GM12878 (cell line): ENCODE measurements around the gene IL4. TPM values are rescaled to one million over a fixed set of nuclear protein-coding genes. Genes with fewer than 3 reads are reported as not detected.

Source experiments
- E2F4 ChIP-seq: IDR thresholded peaks from 2 replicates; pipeline ENCODE4 v1.6.1; 2012; ENCODE audit warnings: low read depth, low read length, improper control_type of control experiment
- ELK1 ChIP-seq: IDR thresholded peaks from 2 replicates; pipeline ENCODE4 v1.6.1; 2012; ENCODE audit warnings: low read depth, low read length, improper control_type of control experiment
- ESRRA ChIP-seq: IDR thresholded peaks from 2 replicates; pipeline ENCODE4 v1.6.1; 2012; ENCODE audit warnings: mild to moderate bottlenecking, low read length, improper control_type of control experiment
- GATAD2B ChIP-seq: fragments of 450-650 bp; conservative IDR thresholded peaks from 2 replicates; pipeline ENCODE4 v1.6.1; 2017; ENCODE audit warnings: low read depth, mild to moderate bottlenecking, moderate library complexity
- HSF1 ChIP-seq: fragments of 150-350 bp; IDR thresholded peaks from 2 replicates; pipeline ENCODE4 v1.6.1; 2014; ENCODE audit warnings: mild to moderate bottlenecking, low read depth, low read length
- NFYB ChIP-seq: IDR thresholded peaks from 2 replicates; pipeline ENCODE4 v1.6.1; 2011; ENCODE audit warnings: low read depth, mild to moderate bottlenecking, low read length, improper control_type of control experiment, moderate library complexity; ENCODE audit not compliant: insufficient read depth
- NR2C1 ChIP-seq: fragments of 450-650 bp; IDR thresholded peaks from 2 replicates; pipeline ENCODE4 v1.6.1; 2017; ENCODE audit warnings: antibody characterized with exemption, mild to moderate bottlenecking, moderate library complexity
- RBBP5 ChIP-seq: fragments of 200-600 bp; sonication (generic); conservative IDR thresholded peaks from 2 replicates; pipeline ENCODE4 v1.6.1; 2016
- RFX5 ChIP-seq: IDR thresholded peaks from 2 replicates; pipeline ENCODE4 v1.6.1; 2011; ENCODE audit warnings: low read depth, low read length, improper control_type of control experiment
- RUNX3 ChIP-seq: IDR thresholded peaks from 2 replicates; pipeline ENCODE4 v1.6.1; 2012; ENCODE audit warnings: low read length, inconsistent platforms
- TARDBP ChIP-seq: IDR thresholded peaks from 2 replicates; pipeline ENCODE4 v1.6.1; 2016; ENCODE audit warnings: borderline replicate concordance
- YY1 ChIP-seq: IDR thresholded peaks from 2 replicates; pipeline ENCODE4 v1.6.1; 2011; ENCODE audit warnings: low read depth, mild to moderate bottlenecking, low read length
- ZBTB4 ChIP-seq: fragments of 450-650 bp; formaldehyde crosslinking; IDR thresholded peaks from 2 replicates; pipeline ENCODE4 v1.4.0; 2022; ENCODE audit warnings: mild to moderate bottlenecking, moderate library complexity
- ZNF217 ChIP-seq: fragments of 450-650 bp; IDR thresholded peaks from 2 replicates; pipeline ENCODE4 v1.6.1; 2017; ENCODE audit warnings: antibody characterized with exemption, mild to moderate bottlenecking
- ZZZ3 ChIP-seq: IDR thresholded peaks from 2 replicates; pipeline ENCODE4 v1.6.1; 2011; ENCODE audit warnings: low read depth; ENCODE audit not compliant: control insufficient read depth, insufficient read length
- polyA plus RNA-seq, 11 experiments: library from polyadenylated mRNA; depleted of rRNA in 4 of 11; unstranded in 6 of 11; stranded (reverse) in 5 of 11; fragments of >200 nt; fragmentation: Nextera tagmentation in 4 of 11; fragmentation: Illumina TruSeq in 1 of 11; extraction: Ambion mirVana in 4 of 11; extraction: Trizol in 1 of 11; gene quantifications; 1 replicate in 1 of 11; 2 replicates in 10 of 11; pipeline versions ENCODE4 v1.2.1 to v1.2.3, GENCODE V29; 2011 to 2016; ENCODE audit warnings: inconsistent platforms in 2 of 11, missing spikeins in 2 of 11, low read depth in 1 of 11
- total RNA-seq, 4 experiments: library from RNA; depleted of rRNA in 3 of 4; stranded (reverse); fragments of >200 nt in 3 of 4; fragmentation: Illumina TruSeq in 1 of 4; extraction: Trizol in 1 of 4; gene quantifications; 2 replicates each; pipeline versions ENCODE4 v1.2.1 to v1.2.3, GENCODE V29; 2013 to 2021
- TF ChIP-seq, protein P1 (sequence below): fragments of 450-650 bp; IDR thresholded peaks from 2 replicates; pipeline ENCODE4 v1.6.1; 2018; ENCODE audit warnings: mild to moderate bottlenecking, low read depth, moderate library complexity; ENCODE audit not compliant: partially characterized antibody
- TF ChIP-seq, protein P2 (sequence below): fragments of 450-650 bp; IDR thresholded peaks from 2 replicates; pipeline ENCODE4 v1.6.1; 2018; ENCODE audit warnings: borderline replicate concordance, mild to moderate bottlenecking; ENCODE audit not compliant: partially characterized antibody

IL4 gene
- total and polyA plus RNA-seq, 10 of the 15 experiments (the other 5 are each of a cell fraction or from before 2014, with no cell fraction given), result 0.20 to 0.80 (median 0.50) TPM; not detected in 7

GRCh38 chr5:132684922-132685720, 11.3 kb downstream of the IL4 start (continued):
- no peak for TF ChIP-seq NR2C1
- no peak for TF ChIP-seq ZBTB4
- no peak for TF ChIP-seq RBBP5
- TF ChIP-seq YY1, result no peak
- TF ChIP-seq ELK1, result no peak
- TF ChIP-seq, protein P1, sequence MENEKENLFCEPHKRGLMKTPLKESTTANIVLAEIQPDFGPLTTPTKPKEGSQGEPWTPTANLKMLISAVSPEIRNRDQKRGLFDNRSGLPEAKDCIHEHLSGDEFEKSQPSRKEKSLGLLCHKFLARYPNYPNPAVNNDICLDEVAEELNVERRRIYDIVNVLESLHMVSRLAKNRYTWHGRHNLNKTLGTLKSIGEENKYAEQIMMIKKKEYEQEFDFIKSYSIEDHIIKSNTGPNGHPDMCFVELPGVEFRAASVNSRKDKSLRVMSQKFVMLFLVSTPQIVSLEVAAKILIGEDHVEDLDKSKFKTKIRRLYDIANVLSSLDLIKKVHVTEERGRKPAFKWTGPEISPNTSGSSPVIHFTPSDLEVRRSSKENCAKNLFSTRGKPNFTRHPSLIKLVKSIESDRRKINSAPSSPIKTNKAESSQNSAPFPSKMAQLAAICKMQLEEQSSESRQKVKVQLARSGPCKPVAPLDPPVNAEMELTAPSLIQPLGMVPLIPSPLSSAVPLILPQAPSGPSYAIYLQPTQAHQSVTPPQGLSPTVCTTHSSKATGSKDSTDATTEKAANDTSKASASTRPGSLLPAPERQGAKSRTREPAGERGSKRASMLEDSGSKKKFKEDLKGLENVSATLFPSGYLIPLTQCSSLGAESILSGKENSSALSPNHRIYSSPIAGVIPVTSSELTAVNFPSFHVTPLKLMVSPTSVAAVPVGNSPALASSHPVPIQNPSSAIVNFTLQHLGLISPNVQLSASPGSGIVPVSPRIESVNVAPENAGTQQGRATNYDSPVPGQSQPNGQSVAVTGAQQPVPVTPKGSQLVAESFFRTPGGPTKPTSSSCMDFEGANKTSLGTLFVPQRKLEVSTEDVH, result no peak
- TF ChIP-seq ESRRA, result no peak
- TF ChIP-seq ZNF217, result no peak
- no peak for TF ChIP-seq ZZZ3
- peak; percentile 75 for TF ChIP-seq RUNX3
- TF ChIP-seq E2F4, result no peak
- 0 out of 2 replicates have a peak, but pooled peaks have one; percentile 36 for TF ChIP-seq GATAD2B
- no peak for TF ChIP-seq HSF1
- TF ChIP-seq RFX5, result no peak
- no peak for TF ChIP-seq NFYB
- TF ChIP-seq TARDBP, result no peak
- TF ChIP-seq, protein P2, sequence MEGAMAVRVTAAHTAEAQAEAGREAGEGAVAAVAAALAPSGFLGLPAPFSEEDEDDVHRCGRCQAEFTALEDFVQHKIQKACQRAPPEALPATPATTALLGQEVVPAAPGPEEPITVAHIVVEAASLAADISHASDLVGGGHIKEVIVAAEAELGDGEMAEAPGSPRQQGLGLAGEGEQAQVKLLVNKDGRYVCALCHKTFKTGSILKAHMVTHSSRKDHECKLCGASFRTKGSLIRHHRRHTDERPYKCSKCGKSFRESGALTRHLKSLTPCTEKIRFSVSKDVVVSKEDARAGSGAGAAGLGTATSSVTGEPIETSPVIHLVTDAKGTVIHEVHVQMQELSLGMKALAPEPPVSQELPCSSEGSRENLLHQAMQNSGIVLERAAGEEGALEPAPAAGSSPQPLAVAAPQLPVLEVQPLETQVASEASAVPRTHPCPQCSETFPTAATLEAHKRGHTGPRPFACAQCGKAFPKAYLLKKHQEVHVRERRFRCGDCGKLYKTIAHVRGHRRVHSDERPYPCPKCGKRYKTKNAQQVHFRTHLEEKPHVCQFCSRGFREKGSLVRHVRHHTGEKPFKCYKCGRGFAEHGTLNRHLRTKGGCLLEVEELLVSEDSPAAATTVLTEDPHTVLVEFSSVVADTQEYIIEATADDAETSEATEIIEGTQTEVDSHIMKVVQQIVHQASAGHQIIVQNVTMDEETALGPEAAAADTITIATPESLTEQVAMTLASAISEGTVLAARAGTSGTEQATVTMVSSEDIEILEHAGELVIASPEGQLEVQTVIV, result no peak
